ENCODE measurements around the gene NUP98. TPM values are rescaled to one million over a fixed set of nuclear protein-coding genes. Genes with fewer than 3 reads are reported as not detected.

Gene NUP98
- total and polyA plus RNA-seq, 2 of the 13 experiments (the other 11 are each of a cell fraction or from before 2014, with no cell fraction given) = 76.6 to 85.3 TPM

DNA sequence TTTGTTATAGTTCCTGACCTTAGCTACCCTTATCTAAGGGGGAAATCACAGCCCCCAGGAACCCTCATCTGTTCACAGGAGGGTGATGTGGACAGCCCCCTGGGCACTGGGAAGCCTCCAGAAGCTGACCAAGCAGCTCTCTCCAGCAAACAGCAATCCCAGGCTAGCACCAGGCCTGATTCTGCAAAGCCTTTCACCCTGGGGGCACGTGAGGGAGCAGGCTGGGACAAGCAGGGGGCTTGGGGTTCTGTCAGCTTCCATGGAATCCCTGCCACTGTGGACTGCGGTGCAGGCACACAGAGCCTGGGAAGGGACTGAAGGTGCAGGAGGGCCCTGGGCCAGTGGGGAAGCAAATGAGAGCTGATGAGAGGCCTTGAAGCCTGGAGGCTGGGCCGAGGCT is 13.1 kb upstream of the NUP98 start:
- CTCF ChIA-PET (ENCODE audit: low intra/inter-chr PET ratio, low total read pairs) = no interaction called here
- Histone ChIP-seq H3K4me3 (replicated peaks in 1 of 3; ENCODE audit: insufficient read depth in 1 of 3, low read depth in 2 of 3, low read length in 3 of 3) (no peak overlapping the region), H3K4me1 (ENCODE audit: insufficient read depth, low read length) (peaks cover 19% of the 10 kb centered on the region), H3K36me3 (replicated peaks in 1 of 2; ENCODE audit: control insufficient read depth in 1 of 2, insufficient read depth in 2 of 2, low read length in 2 of 2) (peaks cover 0 to 3% of the 10 kb centered on the region in 2 experiments; a peak in 2 of 5 replicates), H3K9me3 (ENCODE audit: low read length) (no peaks in the 10 kb centered on the region), H3K27ac (ENCODE audit: extremely low read length, insufficient read depth, low read length) (no peak overlapping the region), H4K20me1 (ENCODE audit: insufficient read depth, low read length) (no peaks in the 10 kb centered on the region), H2AFZ (ENCODE audit: low read length) (no peak overlapping the region), H3K4me2 (ENCODE audit: low read depth, low read length) (no peak overlapping the region), H3K27me3 (ENCODE audit: control insufficient read depth in 1 of 2, insufficient read depth in 2 of 2, low read length in 2 of 2) (no peaks in the 10 kb centered on the region; a peak in 1 of 5 replicates), H3K79me2 (ENCODE audit: insufficient read depth, low read length) (no peaks in the 10 kb centered on the region), H3K9ac (ENCODE audit: insufficient read depth, low read depth, low read length) (no peak overlapping the region)
- TF ChIP-seq CBFB (CRISPR knock-in tag; IDR thresholded peaks at IDR 0.05) = no peak
- no peak for TF ChIP-seq ZNF761 (CRISPR knock-in tag; conservative IDR thresholded peaks at IDR 0.05)
- TF ChIP-seq, protein P1, sequence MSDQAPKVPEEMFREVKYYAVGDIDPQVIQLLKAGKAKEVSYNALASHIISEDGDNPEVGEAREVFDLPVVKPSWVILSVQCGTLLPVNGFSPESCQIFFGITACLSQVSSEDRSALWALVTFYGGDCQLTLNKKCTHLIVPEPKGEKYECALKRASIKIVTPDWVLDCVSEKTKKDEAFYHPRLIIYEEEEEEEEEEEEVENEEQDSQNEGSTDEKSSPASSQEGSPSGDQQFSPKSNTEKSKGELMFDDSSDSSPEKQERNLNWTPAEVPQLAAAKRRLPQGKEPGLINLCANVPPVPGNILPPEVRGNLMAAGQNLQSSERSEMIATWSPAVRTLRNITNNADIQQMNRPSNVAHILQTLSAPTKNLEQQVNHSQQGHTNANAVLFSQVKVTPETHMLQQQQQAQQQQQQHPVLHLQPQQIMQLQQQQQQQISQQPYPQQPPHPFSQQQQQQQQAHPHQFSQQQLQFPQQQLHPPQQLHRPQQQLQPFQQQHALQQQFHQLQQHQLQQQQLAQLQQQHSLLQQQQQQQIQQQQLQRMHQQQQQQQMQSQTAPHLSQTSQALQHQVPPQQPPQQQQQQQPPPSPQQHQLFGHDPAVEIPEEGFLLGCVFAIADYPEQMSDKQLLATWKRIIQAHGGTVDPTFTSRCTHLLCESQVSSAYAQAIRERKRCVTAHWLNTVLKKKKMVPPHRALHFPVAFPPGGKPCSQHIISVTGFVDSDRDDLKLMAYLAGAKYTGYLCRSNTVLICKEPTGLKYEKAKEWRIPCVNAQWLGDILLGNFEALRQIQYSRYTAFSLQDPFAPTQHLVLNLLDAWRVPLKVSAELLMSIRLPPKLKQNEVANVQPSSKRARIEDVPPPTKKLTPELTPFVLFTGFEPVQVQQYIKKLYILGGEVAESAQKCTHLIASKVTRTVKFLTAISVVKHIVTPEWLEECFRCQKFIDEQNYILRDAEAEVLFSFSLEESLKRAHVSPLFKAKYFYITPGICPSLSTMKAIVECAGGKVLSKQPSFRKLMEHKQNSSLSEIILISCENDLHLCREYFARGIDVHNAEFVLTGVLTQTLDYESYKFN (CRISPR knock-in tag; conservative IDR thresholded peaks at IDR 0.05) = no peak
- no peak for TF ChIP-seq RFX1 (IDR thresholded peaks at IDR 0.05)
- TF ChIP-seq FOSL1 (CRISPR knock-in tag; IDR thresholded peaks at IDR 0.05; ENCODE audit: borderline replicate concordance) = no peak
- TF ChIP-seq, protein P2, sequence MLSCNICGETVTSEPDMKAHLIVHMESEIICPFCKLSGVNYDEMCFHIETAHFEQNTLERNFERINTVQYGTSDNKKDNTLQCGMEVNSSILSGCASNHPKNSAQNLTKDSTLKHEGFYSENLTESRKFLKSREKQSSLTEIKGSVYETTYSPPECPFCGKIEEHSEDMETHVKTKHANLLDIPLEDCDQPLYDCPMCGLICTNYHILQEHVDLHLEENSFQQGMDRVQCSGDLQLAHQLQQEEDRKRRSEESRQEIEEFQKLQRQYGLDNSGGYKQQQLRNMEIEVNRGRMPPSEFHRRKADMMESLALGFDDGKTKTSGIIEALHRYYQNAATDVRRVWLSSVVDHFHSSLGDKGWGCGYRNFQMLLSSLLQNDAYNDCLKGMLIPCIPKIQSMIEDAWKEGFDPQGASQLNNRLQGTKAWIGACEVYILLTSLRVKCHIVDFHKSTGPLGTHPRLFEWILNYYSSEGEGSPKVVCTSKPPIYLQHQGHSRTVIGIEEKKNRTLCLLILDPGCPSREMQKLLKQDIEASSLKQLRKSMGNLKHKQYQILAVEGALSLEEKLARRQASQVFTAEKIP (CRISPR knock-in tag; IDR thresholded peaks at IDR 0.05; ENCODE audit: borderline replicate concordance) = no peak
- no peak for TF ChIP-seq ZBTB1 (CRISPR knock-in tag; IDR thresholded peaks at IDR 0.05; ENCODE audit: borderline replicate concordance)
- no peak for TF ChIP-seq DNMT1 (CRISPR knock-in tag; IDR thresholded peaks at IDR 0.05)
- in situ Hi-C loops (cut with HindIII; ENCODE audit: extremely low pct_ligation_motif_present, low pct_unique_long_range_greater_than_20kb) = no loop called here
- WGBS (ENCODE audit: low lambda C conversion rate) = 100% methylated on average over 1 of the region's 3 CpGs
- intact Hi-C loops (cut with micrococcal nuclease; ENCODE audit: unreplicated experiment) = no loop called here
- DNase-seq (ENCODE audit: low spot score) (no peak), FAIRE-seq (no peak), ATAC-seq (no peak)
- no TSS peak for BruUV-seq (replicated peaks)
- POLR2A ChIA-PET = interaction anchor here (1.3 kb wide), 1 partner anchor 30 kb away, joined by 6 read pairs; the partner anchor contains the start of gene RHOG
